ENCODE results near the gene RBM47.

The RBM47 gene

DNA sequence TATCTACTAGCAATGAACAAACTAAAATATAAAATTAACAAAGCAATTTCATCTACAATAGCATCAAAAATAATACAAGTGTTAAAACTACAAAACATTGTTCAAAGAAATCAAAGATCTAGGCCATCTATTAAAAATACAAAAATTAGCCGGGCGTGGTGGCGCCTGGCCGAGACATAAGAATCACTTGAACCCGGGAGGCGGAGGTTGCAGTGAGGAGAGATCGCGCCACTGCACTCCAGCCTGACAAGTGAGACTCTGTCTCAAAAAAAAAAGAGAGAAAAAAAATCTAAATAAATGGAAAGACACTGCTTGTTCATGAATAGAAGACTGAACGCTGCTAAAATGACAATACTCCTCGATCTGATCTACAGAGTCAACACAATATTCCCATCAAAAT lies 139.2 kb downstream of the RBM47 start:
- Histone ChIP-seq H3K27me3 (ENCODE audit: insufficient read depth, poor library complexity, severe bottlenecking) (no peaks in the 10 kb centered on the region), H3K27ac (replicated peaks) (no peak overlapping the region), H3K4me3 (replicated peaks; ENCODE audit: insufficient read depth, low read length) (no peak overlapping the region)
- no peak for DNase-seq (ENCODE audit: low read depth in 1 of 2, low spot score in 1 of 2)
- TF ChIP-seq POLR2AphosphoS5 (IDR thresholded peaks at IDR 0.05; ENCODE audit: low read depth) (no peak), SPI1 (IDR thresholded peaks at IDR 0.05; ENCODE audit: borderline replicate concordance, low read depth) (no peak), GABPA (IDR thresholded peaks at IDR 0.05; ENCODE audit: low read depth) (no peak)
- TF ChIP-seq, protein P1, sequence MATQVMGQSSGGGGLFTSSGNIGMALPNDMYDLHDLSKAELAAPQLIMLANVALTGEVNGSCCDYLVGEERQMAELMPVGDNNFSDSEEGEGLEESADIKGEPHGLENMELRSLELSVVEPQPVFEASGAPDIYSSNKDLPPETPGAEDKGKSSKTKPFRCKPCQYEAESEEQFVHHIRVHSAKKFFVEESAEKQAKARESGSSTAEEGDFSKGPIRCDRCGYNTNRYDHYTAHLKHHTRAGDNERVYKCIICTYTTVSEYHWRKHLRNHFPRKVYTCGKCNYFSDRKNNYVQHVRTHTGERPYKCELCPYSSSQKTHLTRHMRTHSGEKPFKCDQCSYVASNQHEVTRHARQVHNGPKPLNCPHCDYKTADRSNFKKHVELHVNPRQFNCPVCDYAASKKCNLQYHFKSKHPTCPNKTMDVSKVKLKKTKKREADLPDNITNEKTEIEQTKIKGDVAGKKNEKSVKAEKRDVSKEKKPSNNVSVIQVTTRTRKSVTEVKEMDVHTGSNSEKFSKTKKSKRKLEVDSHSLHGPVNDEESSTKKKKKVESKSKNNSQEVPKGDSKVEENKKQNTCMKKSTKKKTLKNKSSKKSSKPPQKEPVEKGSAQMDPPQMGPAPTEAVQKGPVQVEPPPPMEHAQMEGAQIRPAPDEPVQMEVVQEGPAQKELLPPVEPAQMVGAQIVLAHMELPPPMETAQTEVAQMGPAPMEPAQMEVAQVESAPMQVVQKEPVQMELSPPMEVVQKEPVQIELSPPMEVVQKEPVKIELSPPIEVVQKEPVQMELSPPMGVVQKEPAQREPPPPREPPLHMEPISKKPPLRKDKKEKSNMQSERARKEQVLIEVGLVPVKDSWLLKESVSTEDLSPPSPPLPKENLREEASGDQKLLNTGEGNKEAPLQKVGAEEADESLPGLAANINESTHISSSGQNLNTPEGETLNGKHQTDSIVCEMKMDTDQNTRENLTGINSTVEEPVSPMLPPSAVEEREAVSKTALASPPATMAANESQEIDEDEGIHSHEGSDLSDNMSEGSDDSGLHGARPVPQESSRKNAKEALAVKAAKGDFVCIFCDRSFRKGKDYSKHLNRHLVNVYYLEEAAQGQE (IDR thresholded peaks at IDR 0.05; ENCODE audit: insufficient replicate concordance, low read depth) = no peak
- TF ChIP-seq, protein P2, sequence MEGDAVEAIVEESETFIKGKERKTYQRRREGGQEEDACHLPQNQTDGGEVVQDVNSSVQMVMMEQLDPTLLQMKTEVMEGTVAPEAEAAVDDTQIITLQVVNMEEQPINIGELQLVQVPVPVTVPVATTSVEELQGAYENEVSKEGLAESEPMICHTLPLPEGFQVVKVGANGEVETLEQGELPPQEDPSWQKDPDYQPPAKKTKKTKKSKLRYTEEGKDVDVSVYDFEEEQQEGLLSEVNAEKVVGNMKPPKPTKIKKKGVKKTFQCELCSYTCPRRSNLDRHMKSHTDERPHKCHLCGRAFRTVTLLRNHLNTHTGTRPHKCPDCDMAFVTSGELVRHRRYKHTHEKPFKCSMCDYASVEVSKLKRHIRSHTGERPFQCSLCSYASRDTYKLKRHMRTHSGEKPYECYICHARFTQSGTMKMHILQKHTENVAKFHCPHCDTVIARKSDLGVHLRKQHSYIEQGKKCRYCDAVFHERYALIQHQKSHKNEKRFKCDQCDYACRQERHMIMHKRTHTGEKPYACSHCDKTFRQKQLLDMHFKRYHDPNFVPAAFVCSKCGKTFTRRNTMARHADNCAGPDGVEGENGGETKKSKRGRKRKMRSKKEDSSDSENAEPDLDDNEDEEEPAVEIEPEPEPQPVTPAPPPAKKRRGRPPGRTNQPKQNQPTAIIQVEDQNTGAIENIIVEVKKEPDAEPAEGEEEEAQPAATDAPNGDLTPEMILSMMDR (IDR thresholded peaks at IDR 0.05; ENCODE audit: insufficient read depth, low read length) = no peak

DNA sequence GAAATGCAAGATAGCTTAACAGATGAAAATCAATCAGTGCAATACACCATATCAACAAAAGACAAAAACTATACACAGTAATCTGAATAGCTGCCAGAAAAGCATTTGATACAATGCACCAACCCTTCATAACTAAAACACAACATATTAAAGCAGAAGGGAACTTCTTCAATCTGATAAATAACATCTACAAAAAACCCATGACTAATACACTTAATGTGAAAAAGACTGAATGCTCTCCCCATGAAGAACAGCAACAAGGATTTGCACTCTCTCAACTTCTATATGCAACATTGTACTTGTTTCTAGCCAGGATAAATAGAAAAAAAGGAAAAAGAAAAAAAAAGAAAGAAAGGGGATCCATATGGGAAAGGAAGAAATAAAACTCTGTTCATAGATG lies 139.7 kb downstream of the RBM47 start:
- TF ChIP-seq, protein P1 (IDR thresholded peaks at IDR 0.05; ENCODE audit: insufficient replicate concordance, low read depth) = no peak
- TF ChIP-seq GABPA (IDR thresholded peaks at IDR 0.05; ENCODE audit: low read depth) (no peak), POLR2AphosphoS5 (IDR thresholded peaks at IDR 0.05; ENCODE audit: low read depth) (no peak), SPI1 (IDR thresholded peaks at IDR 0.05; ENCODE audit: borderline replicate concordance, low read depth) (no peak)
- TF ChIP-seq, protein P2 (IDR thresholded peaks at IDR 0.05; ENCODE audit: insufficient read depth, low read length) = no peak
- Histone ChIP-seq H3K27me3 (ENCODE audit: insufficient read depth, poor library complexity, severe bottlenecking) (no peaks in the 10 kb centered on the region), H3K4me3 (replicated peaks; ENCODE audit: insufficient read depth, low read length) (no peak overlapping the region), H3K27ac (replicated peaks) (no peak overlapping the region)
- no peak for DNase-seq (ENCODE audit: low read depth in 1 of 2, low spot score in 1 of 2)

DNA sequence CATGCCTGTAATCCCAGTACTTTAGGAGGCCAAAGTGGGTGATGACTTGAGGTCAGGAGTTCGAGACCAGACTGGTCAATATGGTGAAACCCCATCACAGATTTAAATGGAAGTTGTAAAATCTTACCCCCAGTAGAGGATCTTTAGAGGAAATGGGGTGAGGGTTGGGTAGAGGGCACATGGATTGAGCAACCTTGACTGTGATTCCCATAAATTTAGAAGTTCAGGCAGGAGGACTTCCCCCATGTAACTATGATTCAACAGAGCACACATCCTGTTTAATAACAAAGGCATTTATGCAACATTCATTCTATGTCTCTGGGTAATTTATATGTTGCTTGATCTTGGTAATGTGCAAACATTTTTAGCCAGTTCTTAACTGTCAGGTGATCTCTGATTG lies 143.1 kb downstream of the RBM47 start:
- Histone ChIP-seq H3K4me3 (replicated peaks; ENCODE audit: insufficient read depth, low read length) (no peak overlapping the region), H3K27ac (replicated peaks) (peak overlapping the region; percentile 30), H3K27me3 (ENCODE audit: insufficient read depth, poor library complexity, severe bottlenecking) (no peaks in the 10 kb centered on the region)
- DNase-seq (ENCODE audit: low read depth in 1 of 2, low spot score in 1 of 2) = peak; percentile 37 to 39
- TF ChIP-seq SPI1 (IDR thresholded peaks at IDR 0.05; ENCODE audit: borderline replicate concordance, low read depth) (no peak; the same call in 1 of the 2 replicates), POLR2AphosphoS5 (IDR thresholded peaks at IDR 0.05; ENCODE audit: low read depth) (no peak), GABPA (IDR thresholded peaks at IDR 0.05; ENCODE audit: low read depth) (no peak)
- TF ChIP-seq, protein P1 (IDR thresholded peaks at IDR 0.05; ENCODE audit: insufficient replicate concordance, low read depth) = no peak
- TF ChIP-seq, protein P2 (IDR thresholded peaks at IDR 0.05; ENCODE audit: insufficient read depth, low read length) = no peak
